Loucy (cell line): ENCODE data around the gene RAB6B.

Experiments
- EZH2phosphoT487 ChIP-seq: fragments of 200-600 bp; IDR thresholded peaks from 2 replicates; pipeline ENCODE4 v1.6.1; 2018; ENCODE audit warnings: antibody characterized with exemption, mild to moderate bottlenecking, moderate library complexity, borderline replicate concordance
- TF ChIP-seq, protein P1 (sequence below): fragments of 200-600 bp; sonication (generic); conservative IDR thresholded peaks from 2 replicates; pipeline ENCODE4 v1.5.1; 2014; ENCODE audit warnings: mild to moderate bottlenecking, antibody characterized with exemption, low read length

DNA sequence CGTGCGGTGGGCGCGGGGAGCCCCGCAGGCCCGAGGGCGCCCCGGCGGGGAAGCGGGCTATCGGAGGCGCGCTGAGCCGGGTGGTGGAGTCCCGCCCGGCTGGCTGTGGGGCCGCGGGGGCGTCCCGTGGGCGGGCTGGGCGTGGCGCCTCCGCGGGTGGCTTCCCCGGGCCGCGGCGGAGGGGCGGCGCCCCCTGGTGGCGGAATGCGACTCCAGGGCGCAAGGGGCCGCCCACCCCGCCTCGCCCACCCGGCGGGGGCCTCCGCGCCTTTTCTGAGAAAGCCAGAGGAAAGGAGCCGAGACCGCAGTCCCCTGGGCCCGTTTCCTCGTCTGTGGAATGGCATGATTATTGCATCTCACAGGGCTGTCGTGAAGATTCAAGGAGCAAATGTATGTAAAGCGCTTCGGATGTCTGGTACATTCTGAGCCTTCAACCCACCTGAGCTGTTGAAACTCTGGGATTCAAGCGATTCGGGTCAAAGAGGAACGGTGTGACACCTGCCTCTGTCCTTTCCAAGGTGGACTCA lies 31.9 kb upstream of the RAB6B start:
- TF ChIP-seq, protein P1, sequence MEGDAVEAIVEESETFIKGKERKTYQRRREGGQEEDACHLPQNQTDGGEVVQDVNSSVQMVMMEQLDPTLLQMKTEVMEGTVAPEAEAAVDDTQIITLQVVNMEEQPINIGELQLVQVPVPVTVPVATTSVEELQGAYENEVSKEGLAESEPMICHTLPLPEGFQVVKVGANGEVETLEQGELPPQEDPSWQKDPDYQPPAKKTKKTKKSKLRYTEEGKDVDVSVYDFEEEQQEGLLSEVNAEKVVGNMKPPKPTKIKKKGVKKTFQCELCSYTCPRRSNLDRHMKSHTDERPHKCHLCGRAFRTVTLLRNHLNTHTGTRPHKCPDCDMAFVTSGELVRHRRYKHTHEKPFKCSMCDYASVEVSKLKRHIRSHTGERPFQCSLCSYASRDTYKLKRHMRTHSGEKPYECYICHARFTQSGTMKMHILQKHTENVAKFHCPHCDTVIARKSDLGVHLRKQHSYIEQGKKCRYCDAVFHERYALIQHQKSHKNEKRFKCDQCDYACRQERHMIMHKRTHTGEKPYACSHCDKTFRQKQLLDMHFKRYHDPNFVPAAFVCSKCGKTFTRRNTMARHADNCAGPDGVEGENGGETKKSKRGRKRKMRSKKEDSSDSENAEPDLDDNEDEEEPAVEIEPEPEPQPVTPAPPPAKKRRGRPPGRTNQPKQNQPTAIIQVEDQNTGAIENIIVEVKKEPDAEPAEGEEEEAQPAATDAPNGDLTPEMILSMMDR = peak; percentile 54
- TF ChIP-seq EZH2phosphoT487 = no peak
